GM19328 (cell line): ENCODE results near the gene CNBD2.
"Not testable (repeated sequence)": the region's sequence is repeated elsewhere in the genome, so short reads cannot be mapped to it uniquely, and the experiment has no call there.

Source experiments
- ATAC-seq: cut with Tn5 transposase; IDR thresholded peaks from one replicate; pipeline ENCODE4 v1.9.1; 2021; ENCODE audit warnings: mild to moderate bottlenecking, moderate library complexity; ENCODE audit not compliant: unreplicated experiment

Gene CNBD2

DNA sequence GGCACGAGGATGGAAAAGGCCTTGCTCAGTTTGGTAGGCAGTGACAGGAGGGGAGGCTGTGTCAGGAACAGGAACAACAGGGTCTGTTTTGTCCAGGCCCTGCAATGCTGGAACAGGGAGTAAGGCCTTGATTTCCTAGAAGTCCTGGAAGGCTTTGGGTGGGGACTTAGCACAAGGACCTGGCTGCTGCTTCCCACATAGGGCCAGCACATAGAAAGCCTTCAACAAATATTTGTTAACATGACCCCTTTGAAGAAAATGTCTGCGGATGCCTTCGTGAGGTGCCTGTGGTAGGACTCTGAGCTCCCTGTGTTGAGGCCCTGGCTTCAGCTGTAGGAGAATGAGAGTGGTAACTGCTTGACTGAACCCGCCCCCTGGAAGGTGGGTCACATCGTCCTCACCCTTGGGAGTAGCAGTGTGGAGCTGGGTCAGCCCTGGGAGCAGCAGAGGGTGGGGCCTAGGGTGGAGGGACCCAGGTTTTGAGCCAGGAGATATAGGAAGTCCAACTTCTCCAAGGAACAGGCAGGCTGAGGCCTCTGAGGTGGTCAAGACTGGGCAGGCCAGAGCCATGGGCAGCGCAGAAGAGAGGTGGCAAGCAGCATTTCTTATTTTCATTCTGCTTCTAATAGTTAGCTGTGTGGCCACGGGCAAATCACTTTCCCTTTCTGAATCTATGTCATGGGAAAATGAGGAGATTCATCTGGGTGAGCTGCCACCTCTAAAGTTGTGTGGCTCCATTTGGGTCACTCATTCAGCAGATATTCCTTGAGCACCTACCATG, 50.0 kb downstream of the CNBD2 start:
- ATAC-seq, result no peak

DNA sequence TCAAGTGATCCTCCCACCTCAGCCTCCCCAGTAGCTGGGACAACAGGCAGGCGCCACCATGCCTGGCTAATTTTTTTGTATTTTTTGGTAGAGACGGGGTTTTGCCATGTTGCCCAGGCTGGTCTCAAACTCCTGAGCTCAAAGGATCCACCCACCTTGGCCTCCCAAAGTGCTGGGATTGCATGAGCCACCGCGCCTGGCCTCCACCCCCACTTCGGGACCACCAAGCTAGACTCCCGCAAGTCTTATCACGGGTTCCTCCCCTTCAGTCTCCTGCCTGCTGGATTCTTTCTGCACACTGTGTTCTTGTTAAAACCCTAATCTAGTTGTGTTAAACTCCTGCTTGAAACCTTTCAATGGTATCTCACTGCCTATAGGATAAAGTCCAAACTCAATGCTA, 57.7 kb downstream of the CNBD2 start:
- not testable (repeated sequence) for ATAC-seq

DNA sequence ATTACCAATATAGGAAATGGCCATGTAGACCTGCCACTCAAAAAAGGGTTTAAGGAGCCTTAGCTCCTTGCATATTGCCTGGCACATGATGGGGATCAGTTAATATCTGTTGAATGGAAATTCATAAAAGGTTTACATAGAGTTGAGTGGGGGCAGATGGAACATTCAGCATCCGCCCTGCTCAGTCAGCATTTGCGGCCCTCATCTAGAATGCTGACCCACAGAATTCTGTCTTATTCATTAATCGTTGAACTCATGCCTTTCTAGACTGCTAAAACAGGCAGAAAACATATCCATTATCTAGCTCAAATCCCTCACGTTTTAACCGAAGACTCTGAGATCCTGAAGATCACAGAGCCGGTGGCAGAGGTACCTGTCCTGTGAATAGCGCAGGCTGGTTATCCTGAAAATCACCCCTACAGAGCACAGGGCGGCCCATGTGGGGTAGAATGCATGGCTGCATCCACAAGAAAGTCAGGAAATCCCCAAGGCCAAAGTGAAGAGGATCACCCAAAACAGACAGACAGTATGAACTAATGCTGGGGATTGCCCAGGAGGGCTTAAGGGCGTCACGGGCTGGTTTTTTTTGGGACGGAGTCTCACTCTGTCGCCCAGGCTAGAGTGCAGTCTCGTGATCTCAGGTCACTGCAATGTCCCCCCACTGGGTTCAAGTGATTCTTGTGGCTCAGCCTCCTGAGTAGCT, 59.9 kb downstream of the CNBD2 start:
- no peak for ATAC-seq

DNA sequence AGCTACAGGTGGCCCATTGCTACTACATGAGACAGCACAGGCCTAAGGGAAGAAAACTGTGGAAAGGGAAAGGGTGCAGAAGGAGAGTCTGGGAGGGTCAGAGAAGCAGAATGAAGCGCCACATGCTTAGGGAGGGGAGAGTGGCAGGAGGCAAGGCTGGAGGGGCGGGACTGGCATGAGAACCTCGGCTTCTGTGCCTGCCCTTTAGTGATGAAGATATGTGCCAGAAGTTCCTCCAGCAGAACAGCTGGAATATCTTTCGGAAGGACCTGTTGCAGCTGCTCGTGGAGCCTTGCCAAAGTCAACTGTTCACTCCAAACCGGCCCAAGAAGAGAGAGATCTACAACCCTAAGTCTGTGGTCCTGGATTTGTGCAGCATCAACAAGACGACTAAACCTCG, 61.8 kb downstream of the CNBD2 start:
- ATAC-seq, result no peak

DNA sequence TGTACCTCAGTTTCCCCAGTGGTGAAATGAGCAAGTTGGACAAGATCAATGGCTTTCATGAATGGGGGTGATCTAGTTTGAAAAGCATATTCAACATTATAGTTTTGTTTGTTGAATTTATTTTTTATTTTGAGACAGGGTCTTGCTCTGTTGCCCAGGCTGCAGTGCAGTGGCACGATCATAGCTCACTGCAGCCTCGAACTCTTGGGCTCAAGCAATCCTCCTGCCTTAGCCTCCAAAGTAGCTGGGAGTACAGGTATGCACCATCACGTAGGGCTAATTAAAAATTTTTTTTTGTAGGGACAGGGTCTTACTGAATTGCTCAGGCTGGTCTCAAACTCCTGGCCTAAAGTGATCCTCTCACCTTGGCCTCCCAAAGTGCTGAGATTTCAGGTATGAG, 63.4 kb downstream of the CNBD2 start:
- no peak for ATAC-seq

DNA sequence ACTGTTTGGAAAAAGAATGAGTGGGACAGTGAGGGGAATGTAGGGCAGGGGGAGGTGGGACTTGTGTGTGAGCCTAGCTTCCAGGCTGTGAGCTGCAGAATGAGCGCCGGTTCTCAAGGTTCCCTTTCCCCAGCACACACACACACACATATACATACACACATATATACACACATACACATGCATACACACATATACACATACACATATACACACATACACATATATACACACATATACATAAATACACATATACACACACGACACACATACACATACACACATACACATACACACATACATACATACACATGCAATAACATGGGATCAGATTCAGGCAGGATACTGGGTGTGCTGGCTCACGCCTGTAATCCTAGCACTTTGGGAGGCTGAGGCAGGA, 66.5 kb downstream of the CNBD2 start:
- no peak for ATAC-seq

DNA sequence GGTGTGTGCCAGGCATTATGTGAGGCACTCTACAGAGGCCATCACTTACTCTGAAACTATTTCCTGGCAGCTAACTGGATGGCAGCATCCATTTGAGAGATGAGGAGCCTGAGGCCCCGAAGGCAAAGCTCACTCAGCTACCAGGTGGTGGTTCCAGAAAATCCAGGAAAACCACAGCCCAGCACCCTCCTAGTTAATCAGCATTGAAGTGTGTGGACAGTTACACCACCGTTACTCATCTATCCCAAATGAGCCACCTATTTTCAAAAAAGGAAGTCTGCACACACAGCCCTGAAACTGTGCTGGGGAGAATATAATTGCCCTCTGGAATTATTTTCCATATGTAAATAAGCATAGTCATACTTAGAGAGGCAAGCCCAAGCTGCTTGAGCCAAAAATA, 67.4 kb downstream of the CNBD2 start:
- ATAC-seq, result no peak

DNA sequence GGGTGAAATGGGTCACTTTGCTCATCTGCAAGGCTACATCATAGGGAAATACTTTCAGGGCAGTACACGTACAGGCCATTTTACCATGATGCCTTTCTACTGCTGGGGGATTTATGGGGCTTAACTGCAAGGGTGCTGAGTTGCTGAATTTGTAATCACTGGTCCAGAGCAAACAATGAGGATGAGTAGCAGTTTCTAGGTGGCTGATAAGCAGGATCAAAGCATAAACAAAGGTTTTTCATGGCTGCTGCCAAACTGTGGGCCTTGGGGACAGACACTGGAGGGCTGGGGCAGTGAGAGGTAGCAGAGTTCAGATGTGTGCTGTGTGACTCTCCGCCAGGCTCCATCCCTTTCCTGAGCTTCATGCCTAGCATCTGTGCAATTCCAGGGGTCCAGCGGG, 68.3 kb downstream of the CNBD2 start:
- ATAC-seq, result no peak

DNA sequence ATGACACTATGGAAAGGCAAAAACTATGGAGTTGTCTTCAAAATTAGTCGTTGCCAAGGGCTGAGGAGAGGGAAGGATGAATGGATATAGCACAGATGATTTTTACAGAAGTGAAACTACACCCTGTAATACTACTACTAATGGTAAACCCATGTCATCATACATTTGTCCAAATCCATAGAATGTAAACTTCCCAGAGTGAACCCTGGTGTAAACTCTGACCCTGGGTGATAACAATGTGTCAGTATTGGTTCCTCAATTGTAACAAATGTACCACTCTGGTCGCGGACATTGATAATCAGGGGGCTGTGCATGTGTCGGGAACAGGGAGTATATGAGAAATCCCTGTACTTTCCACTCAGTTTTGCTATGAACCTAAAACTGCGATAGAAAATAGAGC, 72.2 kb downstream of the CNBD2 start:
- no peak for ATAC-seq

DNA sequence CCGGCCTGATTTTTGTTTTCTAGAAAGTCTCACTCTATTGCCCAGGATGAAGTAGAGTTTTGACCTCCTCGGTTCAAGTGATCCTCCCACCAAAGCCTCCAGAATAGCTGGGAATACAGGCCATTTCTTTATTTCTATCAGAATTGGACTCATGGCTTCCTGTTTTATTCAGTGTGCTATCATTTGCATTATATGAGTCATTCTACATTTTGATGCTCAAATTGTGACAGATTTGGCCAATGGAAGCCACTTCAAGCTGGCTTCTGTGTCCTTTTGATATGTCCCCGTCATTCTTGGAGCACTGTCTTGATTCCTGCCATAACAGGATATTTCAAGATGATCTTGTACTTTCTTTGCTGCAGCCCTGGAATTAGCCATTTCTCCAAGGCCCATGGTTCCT, 75.1 kb downstream of the CNBD2 start:
- no peak for ATAC-seq

DNA sequence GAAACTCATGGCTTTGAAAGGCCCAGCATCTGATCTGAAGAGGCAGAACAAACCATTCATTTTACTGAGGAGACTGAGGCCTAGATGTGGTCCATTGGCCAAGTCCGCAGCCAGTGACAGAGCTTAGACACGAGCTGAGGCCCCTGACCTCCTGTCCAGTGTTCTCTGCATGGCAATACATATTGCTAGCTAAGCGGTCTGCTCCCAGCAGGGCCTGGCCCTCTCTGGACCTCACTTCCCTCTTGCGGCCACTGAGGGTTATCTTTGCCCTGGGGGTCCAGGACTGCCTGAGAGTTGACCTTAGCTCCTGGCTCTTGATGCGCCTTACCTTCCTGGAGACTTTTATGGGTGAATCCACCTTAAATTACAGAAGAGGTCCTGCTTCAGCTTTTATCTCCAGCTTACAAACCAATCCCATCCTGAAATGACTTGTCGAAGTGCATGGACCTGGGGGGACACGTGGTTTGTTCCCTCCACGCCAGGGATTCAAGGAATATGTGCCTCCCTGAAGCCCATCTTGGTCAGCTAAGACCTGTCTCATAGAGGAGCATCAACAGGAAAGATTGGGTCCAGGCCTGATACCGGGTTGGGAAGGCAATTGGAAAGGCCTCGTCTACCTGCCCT, 75.6 kb downstream of the CNBD2 start:
- ATAC-seq, result no peak

DNA sequence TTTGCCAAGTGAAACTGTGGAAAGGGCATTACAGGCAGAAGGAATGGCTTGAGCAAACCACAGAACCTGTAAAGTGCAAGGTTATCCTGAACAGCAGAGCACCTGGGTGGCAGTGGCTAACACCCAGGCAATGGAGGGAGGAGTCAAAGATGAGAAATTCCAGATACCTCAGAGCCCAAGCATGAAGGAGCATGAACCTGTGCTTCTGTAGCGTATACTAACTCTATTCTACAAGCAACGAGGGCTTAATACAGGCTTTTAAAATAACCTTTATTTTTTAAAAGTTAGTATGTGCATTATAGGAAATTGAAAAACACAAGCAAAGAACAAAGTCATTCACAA, 77.0 kb downstream of the CNBD2 start:
- no peak for ATAC-seq

DNA sequence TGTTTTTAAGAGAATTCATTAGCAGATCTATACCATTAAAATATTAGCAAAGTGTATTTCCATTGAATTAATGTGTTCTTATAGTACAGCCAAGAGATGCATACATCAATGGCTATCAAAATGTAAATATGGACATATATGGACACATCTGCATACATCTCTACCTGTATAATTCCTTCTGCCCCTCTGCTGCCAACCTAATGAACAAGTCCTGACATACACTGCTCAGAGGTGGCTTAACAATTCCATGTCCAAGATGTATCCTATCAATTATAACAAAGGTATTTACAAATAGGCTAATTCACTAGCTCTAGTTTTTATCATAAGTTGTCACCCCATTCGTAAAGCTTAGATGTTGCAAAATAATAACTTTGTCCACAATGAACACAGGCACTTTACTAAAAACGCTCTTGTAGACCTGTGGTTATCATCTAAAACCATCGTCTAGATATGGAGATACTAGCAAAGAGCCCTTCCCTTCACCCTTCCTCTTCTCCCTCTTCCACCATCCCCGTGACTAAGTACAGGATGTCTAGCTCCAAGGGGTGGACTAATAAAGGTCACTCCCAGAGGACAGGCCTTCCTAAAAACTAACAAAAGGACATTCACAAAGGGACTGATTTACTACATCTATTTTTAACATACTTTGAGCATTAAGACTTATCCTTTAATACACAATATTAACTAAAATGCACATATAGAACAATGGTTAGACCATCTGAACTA, 77.8 kb downstream of the CNBD2 start:
- ATAC-seq, result not testable (repeated sequence)

DNA sequence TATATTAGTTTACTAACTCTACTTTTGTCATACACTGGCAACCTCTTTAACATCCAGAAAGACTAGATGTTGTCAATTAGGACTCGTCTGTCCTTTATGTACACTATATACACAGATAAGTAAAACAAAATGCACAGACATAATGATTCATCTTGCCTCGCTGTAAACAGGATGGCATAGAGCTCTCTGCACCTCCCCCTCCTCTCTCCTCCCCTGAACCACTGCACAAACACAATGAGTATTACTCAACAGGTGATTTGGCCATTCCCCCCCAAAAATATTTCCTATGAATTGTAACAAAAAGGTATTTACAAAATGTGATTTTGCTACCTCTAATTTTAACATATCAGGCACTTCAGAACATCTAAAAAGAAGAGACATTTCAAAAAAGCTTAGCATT, 81.0 kb downstream of the CNBD2 start:
- ATAC-seq, result not testable (repeated sequence)

DNA sequence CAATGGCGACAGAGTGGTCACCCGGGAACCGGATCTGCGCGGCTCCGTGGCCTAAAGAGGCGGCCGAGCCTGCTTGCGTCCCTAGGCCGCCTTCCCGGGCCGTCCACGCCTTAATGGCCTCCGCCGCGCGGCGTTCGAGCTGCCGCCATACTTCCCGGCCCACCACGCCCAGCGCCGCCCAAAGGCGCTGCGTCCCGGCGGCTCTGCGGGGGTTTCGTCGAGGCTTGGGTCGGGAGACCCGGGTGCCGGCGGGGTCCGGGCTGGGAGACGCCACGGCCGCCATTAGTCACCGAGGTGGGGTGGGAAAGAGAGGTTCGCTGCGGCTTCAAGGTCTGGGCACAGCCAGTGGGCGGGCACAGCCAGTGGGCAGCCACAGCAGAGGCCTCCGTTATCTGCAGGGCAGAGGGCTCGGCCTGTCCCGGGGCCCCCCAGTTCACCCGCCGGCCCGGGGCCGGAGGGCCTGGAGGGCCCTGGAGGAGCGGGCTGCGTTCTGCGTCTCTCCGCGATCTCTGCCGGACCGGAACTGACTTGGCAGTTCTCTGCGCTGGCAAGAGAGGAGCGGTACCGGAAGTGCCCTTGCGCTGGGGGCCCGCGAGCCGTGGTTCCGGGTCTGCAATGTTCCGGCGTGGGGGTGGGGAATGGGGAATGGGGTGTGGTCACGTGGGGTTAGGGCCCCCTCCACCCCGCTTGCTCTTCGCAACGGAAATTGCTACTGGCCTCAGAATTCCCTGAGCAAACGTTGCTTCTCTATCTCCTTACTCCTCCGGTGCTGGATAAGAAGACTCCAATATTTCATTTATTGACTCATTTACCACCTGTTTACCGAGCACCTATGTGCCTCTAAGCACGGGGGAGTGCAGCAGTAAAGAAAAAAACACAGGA, 82.3 kb downstream of the CNBD2 start:
- ATAC-seq, result peak; percentile 90

DNA sequence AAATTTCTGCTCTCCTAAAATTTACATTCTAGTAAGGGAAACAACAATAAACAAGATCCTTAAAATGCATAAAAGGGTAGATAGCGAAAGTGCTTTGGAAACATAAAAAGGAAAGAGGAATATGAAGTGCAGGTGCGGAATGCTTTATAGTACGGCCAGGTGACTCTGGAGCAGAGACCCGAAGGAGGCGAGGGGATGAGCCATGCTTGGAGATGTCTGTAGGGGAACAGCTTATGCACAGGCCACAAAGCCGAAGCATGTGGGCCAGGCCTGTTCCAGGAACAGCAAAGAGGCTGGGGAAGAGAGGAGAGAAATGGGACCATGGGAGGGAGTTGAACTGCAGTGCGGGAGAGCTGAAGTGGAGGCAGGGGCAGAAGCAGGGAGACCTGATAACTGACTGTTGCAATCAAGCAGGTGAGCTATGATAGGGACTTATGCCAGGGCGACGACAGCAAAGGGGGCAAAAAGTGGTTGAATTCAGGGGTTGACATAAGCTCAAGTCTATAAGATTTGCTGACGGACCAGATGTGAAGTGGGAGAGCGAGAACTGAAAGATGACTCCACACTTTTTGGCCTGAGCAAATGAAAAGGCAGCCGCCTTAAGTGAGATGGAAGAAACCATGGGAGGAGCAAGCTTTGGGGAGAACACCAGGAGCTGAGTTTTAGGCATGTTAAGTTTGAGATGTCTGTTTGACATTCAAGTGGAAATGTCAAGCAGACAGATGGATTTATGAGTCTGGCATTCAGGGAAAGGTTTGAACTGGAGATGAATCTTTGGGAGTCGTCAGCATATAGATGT, 83.1 kb downstream of the CNBD2 start:
- ATAC-seq, result no peak

DNA sequence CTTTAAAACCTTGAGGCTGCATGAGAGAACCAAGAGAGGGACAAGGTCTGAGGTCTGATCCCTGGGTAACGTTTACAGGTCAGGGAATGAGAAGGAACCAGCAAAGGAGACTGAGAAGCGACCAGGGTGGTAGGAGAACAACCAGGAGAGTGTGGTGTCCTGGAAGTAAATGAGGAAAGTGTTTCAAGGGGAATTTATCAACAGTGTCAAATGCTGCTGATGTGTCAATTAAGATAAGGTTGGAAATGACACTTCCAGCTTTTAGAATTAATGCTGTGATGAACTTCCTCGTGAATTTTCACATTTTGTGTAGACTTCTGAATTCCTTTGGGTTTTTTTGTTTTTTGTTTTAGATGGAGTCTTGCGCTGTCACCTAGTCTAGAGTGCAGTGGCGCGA, 83.7 kb downstream of the CNBD2 start:
- no peak for ATAC-seq

DNA sequence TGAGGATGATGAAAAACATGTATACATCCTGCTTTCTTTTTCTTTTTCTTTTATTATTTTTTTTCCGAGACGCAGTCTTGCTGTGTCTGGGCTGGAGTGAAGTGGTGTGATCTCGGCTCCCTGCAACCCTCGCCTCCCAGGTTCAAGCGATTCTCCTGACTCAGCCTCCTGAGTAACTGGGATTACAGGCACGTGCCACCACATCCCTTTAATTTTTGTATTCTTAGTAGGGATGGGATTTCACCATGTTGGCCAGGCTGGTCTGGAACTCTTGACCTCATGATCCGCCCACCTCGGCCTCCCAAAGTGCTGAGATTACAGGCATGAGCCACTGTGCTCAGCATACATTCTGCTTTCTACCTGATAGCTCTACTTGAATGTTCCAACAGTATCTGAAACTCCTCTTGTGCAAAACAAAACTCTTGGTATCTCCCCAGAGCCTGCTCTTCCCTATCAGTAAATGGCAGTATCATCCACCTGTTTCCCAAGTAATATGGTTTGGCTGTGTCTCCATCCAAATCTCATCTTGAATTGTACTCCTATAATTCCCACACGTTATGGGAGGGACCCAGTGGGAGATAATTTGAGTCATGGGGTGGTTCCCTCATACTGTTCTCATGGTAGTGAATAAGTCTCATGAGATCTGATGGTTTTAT, 85.6 kb downstream of the CNBD2 start:
- not testable (repeated sequence) for ATAC-seq

DNA sequence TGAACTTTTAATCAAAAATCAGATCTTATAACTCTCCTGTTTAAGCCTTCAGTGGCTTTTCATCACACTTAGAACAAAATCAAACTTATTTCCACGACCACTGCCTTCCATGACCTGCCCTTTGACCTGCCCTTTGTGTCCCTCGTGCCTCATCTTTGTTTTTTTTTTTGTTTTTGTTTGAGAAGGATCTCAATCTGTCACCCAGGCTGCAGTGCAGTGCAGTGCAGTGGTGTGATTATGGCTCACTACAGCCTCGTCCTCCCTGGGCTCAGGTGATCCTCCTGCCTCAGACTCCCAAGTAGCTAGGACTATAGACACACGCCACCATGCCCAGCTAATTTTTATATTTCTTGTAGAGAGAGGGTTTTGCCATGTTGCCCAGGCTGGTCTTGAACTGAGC, 86.8 kb downstream of the CNBD2 start:
- ATAC-seq, result no peak
